ENCODE data around the gene IPO11. TPM values are rescaled to one million over a fixed set of nuclear protein-coding genes. Genes with fewer than 3 reads are reported as not detected.
A peak's percentile ranks its signal among the peaks of the same experiment; 100 is the strongest.

The IPO11 gene
- total and polyA plus RNA-seq, 7 donors, result 9.1 to 25.4 (median 21.4) TPM

GRCh38 chr5:62424763-62425162, 12.2 kb downstream of the IPO11 start:
- WGBS, 3 donors, result 93 to 97% (median 93%) methylated on average over 1 of the region's 1 CpG
- ATAC-seq, result no peak
- TF ChIP-seq, protein P1, sequence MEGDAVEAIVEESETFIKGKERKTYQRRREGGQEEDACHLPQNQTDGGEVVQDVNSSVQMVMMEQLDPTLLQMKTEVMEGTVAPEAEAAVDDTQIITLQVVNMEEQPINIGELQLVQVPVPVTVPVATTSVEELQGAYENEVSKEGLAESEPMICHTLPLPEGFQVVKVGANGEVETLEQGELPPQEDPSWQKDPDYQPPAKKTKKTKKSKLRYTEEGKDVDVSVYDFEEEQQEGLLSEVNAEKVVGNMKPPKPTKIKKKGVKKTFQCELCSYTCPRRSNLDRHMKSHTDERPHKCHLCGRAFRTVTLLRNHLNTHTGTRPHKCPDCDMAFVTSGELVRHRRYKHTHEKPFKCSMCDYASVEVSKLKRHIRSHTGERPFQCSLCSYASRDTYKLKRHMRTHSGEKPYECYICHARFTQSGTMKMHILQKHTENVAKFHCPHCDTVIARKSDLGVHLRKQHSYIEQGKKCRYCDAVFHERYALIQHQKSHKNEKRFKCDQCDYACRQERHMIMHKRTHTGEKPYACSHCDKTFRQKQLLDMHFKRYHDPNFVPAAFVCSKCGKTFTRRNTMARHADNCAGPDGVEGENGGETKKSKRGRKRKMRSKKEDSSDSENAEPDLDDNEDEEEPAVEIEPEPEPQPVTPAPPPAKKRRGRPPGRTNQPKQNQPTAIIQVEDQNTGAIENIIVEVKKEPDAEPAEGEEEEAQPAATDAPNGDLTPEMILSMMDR (IDR thresholded peaks at IDR 0.05), result no peak
- Histone ChIP-seq H3K36me3 (ENCODE audit: insufficient read depth in 1 of 2, low read depth in 1 of 2) (no peaks in the 10 kb centered on the region), H3K27me3 (ENCODE audit: insufficient read depth in 3 of 3, low read length in 2 of 3) (no peaks in the 10 kb centered on the region), H3K4me1 (no peaks in the 10 kb centered on the region), H3K27ac (no peak overlapping the region), H3K9me3 (no peaks in the 10 kb centered on the region), H3K4me3 (no peak overlapping the region)
- intact Hi-C loops (cut with DNase I), result no loop called here
- DNase-seq, result no peak

- Histone ChIP-seq H3K36me3 (ENCODE audit: insufficient read depth in 1 of 2, low read depth in 1 of 2) (no peaks in the 10 kb centered on the region), H3K27ac (peak overlapping the region; percentile 11), H3K4me1 (peaks cover 16% of the 10 kb centered on the region), H3K9me3 (no peaks in the 10 kb centered on the region), H3K27me3 (ENCODE audit: insufficient read depth in 3 of 3, low read length in 2 of 3) (no peaks in the 10 kb centered on the region), H3K4me3 (no peak overlapping the region)
- 38 to 61% (median 49%) methylated on average over 11 of the region's 11 CpGs for WGBS, 3 donors
- intact Hi-C loops (cut with DNase I), result no loop called here
- no peak for DNase-seq
- TF ChIP-seq, protein P1 (IDR thresholded peaks at IDR 0.05), result no peak
- peak in 3 of 4 donors; percentile 46 to 87 (median 73) for ATAC-seq
Observed at GRCh38 chr5:62431735-62432620, 19.4 kb downstream of the IPO11 start.

DNA sequence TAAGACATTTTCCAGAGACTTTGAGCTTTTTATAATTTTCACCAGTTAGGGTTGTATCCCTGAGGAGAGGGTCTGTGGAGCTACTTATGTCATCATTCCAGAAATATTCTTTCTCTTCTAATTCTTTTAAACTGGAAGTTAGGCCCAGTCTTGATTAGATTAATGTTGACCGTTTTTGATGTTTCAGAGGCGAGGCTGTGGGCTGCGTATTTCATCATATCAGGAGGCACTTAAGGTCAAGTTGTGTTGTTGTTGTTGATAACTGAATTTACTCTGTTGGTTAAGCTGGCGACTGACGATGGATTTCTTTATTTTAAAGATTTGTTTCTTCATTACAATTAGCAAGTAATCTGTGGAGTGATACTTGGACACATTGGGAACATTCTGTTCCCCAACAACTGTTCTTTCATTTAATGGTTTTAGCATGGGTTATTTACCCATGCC, 20.1 kb downstream of the IPO11 start:
- DNase-seq (no peak), ATAC-seq (peak in 3 of 4 donors; percentile 40 to 77 (median 43))
- no peaks in the 10 kb centered on the region for H3K27me3 ChIP-seq (ENCODE audit: insufficient read depth in 3 of 3, low read length in 2 of 3)
- no peaks in the 10 kb centered on the region for H3K9me3 ChIP-seq
- intact Hi-C loops (cut with DNase I), result no loop called here
- peaks cover 16% of the 10 kb centered on the region for H3K4me1 ChIP-seq
- 21 to 36% (median 33%) methylated on average over 5 of the region's 5 CpGs for whole genome bisulfite sequencing, 3 donors
- H3K36me3 ChIP-seq (ENCODE audit: insufficient read depth in 1 of 2, low read depth in 1 of 2), result peaks cover 0 to 7% of the 10 kb centered on the region in 2 donors
- H3K27ac ChIP-seq, result peak overlapping the region; percentile 11
- no peak overlapping the region for H3K4me3 ChIP-seq
- TF ChIP-seq, protein P1 (IDR thresholded peaks at IDR 0.05), result no peak

- Histone ChIP-seq H3K4me3 (no peak overlapping the region), H3K9me3 (no peaks in the 10 kb centered on the region), H3K4me1 (no peaks in the 10 kb centered on the region), H3K27ac (no peak overlapping the region), H3K36me3 (ENCODE audit: insufficient read depth in 1 of 2, low read depth in 1 of 2) (peaks cover 0 to 36% of the 10 kb centered on the region in 2 donors), H3K27me3 (ENCODE audit: insufficient read depth in 3 of 3, low read length in 2 of 3) (no peaks in the 10 kb centered on the region)
- intact Hi-C loops (cut with DNase I), result no loop called here
- WGBS, 3 donors, result 82 to 94% (median 93%) methylated on average over 5 of the region's 5 CpGs
- DNase-seq, result no peak
- TF ChIP-seq, protein P1 (IDR thresholded peaks at IDR 0.05), result no peak
- ATAC-seq, result no peak
Observed at GRCh38 chr5:62448528-62448927, 36.0 kb downstream of the IPO11 start.
